Stimulated activated CD8-positive, alpha-beta memory T cell treated with anti-CD3 and anti-CD28 coated beads, Interleukin-7, amount 100 ng/mL, for 24 hours (primary cell): Measurements from ENCODE around the gene TMEM184B.

Experiments used
- DNase-seq: peaks from one replicate; pipeline ENCODE4 v3.0.0-alpha.2; 2020; ENCODE audit warnings: low read depth

The TMEM184B gene

DNA sequence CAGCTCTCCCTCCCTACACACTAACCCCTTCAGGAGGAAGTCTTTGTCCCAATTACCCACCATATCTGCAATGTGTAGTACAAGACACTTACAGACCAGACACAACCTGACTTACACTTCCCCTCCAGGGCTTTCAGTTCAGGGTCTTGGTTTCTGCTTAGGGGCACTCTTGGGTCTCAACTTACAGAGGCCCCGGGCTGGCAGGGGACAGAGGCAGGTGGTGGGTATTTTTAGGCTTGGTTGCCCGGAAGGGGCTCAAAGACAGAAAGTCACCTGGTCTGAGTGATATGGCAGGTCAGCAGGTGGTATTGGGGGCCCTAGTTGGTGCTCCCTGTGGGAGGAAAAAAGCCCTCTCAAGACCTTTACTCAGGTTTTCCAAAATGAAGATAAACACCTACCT is 3.4 kb upstream of the TMEM184B start:
- DNase-seq: no peak

DNA sequence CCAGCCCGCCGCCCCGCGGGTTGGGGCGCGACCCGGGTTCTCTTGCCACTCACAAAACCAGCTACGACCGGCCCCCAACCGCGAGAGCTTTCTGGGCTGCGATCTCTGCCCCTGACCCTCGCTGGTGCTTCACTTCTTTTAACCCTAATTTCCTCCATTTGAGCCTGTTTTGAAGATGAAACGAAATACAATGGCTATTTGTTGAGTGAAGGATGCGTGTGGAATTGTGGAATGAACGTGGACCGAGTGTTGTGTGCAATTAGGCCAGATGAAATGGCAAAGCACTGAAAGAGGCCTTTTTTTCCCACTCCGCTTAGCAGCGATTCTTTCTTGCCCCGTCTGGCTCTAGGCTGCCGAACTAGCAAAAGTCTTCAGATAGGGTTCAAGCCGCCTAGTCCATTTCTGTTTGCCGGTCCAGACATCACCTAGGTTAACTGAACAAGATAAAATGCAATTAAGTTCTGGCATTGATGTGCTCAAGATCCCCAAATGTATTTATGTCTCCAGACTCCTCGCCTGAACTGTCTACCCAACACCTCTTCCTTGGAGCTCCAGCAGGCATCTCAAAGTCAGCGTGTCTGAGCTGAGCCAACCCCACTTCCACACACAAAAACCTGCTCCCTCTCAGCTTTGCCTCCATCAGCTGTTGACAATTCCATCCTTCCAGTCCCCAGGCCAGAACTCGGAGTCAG is 471 bp upstream of the TMEM184B start:
- DNase-seq: no peak

DNA sequence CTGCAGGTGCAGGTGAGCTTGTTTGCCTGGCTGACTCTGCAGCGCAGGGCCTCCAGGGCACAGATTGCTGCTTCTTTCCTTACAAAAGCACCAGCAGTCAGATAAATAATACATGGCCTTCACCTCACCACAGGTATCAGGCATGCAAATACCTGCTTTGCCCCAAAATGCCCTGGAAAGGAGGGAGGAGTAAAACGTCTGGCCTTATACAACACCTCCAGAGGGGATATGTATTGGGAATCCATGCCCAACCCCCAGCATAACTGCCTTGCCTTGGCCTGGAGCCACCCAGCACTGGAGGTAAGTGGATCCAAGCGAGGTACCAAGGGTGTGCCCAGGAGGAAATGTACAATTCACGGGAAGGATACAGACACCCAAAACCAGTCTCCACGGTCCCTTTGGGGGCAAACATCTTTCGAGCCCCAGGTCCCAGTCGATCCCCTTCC is 860 bp downstream of the TMEM184B start:
- DNase-seq: no peak

DNA sequence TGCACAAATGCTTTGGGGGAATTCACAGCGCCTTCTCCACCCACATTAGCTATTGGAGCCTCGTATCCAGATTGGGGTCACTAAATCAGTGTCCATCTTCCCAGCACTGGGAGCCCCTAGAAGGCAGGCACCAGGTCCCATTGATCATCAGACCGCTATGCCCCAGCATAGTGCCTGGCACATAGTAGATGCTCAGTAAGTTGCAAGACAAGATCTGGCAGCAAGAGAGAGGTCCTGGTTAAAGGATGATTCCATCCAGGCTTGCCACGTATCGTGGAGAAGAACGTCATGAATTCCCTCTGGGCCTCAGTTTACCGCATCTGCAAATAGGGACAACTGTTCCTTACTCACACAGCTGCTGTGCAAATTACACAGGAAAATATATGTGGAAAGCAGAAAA is 1.7 kb downstream of the TMEM184B start:
- no peak for DNase-seq

DNA sequence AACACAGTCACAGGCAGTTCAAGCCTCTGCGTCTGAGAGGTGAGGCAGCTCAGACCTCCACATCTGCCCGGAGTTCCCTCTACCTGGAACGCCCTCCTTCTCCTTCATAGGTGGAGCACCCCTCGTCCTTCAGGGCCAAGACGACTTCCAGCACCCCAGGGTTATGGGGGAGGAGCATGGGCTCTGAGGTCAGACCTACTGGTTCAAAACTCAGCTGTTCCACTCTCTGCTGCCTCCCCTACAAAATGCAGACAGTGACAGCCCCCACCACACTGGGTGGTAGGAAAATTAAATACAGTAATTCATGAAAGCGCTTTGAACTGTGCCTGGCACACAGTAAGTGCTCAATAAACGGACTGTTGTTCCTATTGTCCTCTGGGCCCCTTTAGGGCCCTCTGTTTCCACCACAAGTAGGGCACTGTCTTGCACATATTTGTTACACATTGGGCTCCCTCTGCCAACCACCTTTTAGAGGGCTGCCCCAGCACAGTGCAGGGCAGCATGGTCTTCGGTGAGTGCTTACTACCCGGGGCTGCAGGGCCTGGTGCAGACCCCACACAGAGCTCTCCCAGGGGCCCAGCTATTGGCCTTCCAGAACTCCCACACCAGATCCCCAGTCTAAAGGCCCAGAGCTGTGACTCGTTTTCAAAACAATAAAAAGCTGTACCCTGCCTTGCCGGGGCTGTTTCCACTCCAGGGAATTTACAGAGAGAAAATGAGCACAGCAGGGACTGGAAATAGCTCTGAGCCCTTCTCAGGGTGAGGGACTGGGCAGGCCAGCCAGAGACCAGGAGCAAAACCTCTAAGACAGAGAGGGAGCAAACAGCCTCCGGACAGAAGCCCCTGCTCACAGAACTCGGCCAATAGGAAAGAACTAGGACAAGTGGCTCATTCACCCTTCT is 2.5 kb downstream of the TMEM184B start:
- no peak for DNase-seq

DNA sequence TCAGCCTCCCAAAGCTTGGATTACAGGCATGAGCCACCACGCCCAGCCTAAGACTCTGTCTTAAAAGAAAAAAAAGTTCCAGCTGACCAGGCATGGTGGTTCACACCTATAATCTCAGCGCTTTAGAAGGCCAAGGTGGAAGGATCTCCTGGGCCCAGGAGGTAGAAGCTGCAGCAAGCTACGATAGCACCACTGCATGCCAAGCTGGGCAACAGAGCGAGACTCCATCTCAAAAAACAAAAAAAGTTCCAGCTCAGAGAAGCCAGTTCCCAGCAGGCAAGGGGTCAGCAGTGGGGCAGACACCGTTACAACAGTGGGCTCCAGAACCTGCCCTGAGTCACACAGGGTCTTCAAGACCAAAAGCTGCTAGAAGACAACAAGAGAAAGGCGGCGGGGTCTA is 3.3 kb downstream of the TMEM184B start:
- DNase-seq: no peak

DNA sequence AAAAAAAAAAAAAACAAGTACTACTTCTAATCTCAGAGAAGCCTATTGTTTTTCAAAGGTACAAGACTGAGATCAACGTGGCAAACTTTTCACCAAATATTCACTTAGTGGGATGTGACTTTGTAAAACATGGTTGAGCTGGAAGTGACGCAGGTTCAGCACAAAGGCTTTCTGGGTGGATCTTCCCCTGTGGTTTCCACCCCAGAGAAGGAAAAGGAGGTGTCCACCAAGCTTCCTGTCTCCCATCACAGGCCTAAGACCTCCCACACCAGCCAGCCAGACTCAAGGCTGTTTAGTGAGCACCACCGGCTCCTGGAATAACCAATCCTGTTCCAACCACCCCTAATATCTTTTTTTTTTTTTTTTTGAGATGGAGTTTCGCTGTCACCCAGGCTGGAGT is 5.7 kb downstream of the TMEM184B start:
- no peak for DNase-seq

DNA sequence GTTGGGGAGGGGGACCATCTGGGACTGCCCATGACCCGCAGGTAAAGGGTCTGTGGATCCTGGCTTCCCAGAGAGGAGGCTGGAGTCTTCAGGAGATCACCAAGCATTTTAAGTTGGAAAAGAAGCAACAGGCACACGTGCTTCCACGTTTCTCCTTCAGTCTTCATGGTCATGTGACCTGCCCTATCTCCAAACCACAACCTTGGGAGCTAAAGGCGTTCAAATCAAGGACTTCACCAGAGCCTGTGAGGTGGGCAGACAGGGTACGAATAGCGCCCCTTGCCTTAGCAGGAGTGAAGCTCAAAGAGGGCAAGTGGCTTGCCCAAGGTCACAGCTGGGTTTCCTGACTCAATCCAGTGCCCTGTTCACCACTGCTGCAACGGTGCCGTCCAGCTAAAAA is 6.7 kb downstream of the TMEM184B start:
- no peak for DNase-seq

DNA sequence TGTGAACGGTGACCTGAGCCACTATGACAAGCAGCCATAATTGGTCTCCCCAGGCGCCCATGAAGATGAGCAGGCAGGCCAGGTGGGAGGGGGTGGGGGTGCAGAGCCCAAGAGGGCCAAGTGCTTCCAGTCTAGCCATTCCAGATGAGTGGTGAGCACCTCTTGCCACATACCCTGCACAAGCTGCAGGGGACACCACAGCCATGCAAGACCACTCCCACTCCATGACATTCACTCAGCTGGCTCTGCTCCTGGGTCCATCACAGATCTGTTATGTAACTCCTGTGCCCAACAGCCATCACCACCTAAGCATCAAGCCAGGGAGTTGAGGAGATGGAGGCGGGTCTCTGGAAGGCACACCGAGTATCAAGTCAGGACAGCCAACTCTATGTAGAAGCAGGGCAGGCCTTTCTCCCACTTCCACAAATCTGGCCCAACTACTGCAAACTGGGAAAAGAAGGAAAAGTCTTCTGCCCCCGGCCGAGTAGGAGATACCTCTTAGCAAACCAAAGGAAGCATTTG is 8.4 kb downstream of the TMEM184B start:
- no peak for DNase-seq

DNA sequence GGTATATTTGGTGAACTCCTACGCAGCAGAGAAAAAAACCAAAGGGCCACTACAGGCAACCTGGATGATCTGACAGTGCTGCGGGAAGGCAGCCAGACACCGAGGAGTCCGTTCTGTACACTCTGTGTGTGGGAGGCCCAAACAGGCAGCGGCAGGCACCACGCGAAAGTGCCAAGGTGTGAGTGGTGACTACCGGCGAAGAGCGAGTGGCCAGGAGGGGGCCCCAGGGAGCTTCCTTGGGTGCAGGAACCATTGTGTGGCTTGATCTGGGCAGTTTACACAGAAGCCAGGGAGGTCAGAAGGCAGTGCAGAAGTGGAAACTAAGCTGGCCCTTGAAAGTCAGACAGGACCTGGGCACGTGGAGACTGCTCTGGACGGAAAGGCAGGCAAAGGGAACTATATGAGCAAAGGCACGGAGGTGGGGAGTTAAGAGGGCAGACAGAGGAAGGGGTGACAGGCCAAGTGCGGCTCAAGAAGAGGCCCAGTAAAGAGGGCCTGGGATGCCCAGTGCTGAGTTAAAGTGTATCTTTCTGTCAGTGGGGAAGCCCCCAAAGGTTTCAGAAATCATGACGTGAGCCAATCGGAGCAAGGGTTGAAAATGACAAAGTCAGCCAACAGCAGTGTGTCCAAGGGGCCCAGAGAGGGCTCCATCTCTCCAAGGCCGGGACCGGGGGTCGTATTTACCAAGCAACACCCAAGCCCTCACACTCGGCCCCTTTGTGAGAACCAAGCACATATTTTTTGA is 10.6 kb downstream of the TMEM184B start:
- no peak for DNase-seq

DNA sequence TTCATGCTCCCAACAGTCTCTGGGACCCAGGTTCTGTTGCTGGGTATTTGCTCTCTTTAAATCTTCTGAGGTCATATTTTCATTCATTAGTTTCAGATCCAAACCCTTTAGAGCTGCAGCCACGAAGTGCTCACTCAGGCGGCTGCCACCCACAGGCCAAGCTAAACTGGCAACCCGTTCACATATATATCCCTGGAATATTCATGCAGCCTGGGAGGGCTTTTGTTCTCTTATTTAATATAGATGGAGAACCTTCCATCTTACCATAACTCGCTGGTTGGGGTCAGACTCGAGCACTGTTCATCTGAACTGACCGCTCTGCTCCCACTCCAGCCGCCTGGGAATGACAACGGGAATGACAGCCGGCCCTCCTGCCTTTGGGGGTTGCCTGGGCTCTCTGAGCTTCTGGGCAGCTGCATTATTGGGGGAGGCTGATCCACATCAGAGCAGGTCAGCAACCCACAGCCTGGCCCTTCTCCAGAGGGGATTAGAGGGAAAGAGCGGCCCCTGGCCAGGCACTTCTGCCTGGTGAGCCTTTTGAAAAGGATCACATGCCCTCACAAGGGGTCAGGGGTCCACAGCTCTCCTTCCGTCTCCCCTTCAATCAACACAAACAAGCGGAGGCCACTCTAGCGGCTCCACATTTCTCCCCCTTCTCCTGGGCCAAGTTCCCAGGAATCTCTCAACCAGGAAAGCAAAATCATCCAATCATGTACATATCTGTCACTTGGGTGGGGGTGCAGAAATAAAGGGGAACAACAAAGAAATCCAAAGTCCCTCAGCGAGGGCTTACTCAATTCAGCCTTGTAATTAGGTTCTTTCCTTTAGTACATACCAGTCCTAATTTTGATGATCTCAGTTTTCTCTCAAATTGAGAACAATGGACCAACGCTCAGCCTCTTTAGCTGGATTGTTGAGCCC is 11.8 kb downstream of the TMEM184B start:
- DNase-seq: no peak

DNA sequence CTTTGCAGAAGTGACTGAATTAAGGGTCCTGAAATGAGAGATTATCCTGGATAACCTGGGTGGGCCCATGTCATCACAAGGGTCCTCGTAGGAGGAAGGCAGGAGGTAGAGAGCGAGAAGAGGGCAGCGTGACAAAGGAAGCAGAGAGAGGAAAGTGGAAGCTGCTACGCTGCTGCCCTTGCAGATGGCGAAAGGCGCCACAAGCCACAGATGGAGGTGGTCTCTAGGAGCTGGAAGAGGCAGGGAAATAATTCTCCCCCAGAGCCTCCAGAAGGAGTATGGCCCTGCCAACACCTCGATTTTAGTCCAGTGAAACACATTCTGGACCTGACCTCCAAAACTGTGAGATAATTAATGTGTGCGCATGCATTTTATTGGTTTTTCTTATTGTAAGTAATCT is 13.4 kb downstream of the TMEM184B start:
- no peak for DNase-seq

DNA sequence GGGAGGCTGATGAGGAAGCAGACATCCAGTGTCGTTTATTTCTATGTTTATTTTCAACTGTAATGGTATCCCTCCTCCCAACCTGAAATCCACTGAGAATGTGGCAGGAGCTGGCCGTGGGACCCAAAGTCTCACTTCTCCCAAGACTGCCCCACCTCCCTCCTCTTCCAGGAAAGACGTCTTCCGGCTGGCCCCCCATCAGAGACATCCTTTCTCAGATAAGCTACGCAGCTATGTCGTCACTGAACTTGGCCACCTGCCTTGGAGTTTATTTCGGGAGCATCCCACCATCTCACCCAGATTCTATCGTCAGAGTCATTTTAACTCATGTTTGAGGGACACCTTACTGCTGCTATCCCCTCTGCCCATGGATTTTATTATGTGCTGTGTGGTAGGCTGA is 13.9 kb downstream of the TMEM184B start:
- no peak for DNase-seq

DNA sequence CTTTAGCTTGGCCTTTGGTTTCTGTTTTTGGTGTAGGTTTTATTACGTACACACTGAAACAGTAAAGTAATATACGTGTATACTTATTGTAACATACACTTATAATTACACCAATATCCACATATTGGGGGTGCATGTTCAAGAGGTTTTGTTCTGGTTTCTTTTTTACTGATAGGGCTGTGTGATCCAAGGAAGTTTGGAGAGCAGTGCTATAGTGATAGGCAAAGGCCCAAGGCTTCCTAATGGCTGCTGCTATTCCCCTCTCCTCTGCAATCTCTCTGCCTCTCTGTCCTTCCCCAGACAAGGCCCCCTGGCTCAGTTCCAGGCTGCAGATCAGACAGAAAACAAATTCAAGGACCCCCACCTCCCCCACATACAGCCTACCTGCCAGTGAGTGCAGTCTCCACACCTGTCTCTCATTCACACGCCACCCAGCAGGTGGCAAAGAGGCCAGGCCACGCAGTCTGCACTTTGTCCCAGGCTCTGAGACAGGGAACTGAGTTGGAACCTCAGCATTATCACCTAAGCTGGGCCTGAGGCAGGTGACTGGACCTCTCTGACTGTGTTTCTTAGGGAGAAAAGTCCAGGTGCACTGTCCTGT is 15.1 kb downstream of the TMEM184B start:
- DNase-seq: no peak

DNA sequence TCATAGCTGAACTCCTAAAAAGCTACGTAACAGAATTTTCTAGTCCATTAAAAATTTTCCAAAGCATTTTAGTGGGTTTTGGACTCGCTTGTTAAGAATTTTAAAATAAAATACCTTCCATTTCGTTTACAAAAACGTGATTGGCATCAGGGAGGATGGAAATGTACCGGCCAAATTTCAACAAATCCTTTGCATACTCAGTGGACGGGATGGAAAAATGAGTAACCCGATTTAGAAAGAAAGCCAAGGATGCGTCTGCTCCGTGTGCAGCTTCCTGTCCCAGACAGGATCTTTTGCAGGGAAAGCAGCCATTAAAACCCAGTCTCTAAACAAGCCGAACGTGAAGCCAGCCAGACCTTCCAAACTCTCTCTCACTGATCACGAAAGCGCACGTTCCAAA is 15.6 kb downstream of the TMEM184B start:
- DNase-seq: no peak

DNA sequence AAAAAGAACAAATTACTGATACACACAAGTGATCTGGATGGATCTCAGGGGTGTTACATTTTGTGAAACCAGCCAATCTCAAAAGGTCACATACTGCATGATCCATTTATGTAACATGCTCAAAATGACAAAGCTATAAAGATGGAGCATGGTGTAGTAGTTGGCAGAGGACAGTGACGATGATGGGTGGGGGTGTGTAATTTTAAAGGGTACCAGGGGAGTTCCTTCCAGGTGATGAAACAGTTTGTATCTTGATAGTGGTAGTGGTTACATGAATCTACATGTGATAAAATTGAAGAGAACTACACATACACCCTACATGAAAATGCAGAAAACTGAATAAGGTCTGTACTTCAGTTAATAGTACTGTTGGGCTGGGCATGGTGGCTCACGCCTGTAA is 17.1 kb downstream of the TMEM184B start:
- no peak for DNase-seq

DNA sequence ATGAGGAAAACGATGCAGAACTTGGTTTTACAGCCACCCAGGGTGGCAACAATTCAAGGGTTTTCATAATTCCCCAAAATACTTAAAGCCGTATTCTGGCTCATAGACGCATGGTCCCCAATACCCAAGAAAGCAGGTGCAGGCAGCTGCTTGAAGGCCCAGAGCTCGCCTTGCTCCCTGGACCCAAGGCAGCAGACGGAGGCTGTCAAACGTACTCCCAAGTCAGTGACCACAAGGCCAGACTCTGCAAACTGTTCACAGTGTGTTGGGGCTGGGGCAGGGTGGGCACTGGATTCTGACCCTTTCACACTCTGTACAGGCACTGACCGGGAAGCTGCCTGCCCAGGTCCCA is 21.5 kb downstream of the TMEM184B start:
- DNase-seq: no peak

DNA sequence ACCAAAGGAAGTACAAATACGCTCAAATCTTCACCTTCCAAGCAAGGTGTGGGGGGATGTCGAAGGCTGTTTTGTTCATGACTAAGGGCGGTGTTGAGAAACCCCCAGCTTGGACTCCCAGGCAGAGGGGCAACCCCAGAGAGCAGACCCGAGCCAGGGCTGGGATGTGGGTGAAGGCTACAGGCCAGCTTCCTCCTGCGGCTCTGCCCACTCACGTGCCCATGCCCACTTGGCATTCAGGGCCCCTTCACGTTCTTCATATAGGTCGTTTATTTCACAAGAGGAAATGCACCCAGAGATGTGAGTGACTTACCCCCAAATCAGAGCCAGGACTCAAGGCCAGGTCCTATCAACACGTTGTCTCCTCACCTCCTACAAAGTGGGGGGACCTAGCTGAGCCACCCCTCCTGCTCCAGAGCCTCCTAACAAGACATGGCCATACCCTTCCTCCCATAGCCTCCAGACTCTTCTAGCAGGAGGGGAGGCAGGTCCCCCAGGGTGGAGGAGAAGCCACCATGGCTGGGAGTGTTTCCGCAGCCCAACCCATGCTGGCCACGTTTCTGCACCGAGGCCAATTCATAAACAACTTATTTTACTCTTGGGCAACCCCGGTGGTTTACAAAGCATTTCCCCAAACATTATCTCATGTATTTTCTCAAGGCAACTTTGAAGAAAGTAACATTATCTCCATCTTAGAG is 22.0 kb downstream of the TMEM184B start:
- DNase-seq: no peak

DNA sequence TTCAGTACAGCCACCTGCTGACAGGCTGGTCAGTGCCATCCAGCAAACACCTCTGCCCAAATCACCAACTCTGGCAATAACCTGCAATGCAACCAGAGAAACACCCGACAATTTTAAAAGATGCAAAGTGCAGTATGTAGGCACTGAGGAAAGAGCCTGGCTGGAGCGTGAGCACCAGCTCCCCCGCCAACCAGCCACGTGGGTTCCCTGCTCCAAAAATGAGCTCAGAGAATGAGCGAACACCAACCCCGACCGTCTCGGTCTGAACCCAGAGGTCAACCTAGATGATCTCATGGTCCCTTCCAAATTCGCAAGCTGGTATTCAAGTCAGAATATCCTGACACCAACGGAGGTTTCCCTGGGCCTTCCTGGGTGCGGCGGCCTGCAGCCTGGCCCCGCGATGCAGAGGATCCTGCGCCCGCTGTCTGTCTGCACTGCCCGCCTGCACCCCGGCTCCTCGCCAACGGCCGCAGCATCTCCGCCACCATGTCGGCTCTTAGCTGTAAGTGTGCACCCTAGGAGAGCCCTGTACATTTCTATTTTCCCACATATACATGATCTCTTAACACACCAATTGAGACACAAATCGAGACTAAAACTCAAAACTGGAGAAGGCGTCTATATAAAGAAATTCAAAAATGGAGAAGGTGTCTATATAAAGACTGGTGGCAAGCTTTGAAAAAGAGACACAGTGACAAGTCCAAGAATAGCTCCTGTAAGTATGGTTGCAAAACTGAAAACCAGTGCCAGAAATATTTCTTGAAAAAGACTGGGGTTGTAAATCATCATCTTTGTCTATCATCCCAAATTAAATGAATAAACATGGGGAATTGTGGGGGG is 22.8 kb downstream of the TMEM184B start:
- DNase-seq: no peak

DNA sequence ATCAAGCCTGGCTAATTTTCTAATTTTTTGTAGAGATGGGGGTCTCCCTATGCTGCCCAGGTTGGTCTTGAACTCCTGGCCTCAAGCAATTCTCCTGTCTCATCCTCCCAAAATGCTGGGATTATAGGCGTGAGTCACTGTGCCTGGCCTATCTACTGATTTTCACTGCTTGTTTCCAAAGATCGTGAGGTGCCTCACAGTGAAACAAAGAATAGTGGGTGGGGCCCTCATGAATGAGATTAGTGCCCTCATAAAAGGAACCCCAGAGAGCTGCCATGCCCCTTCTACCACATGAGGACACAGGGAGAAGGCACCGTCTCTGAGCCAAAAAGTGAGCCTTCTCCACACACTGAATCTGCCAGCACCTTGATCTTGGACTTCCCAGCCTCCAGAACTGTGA is 23.5 kb downstream of the TMEM184B start:
- DNase-seq: no peak
